Astrocyte (in vitro differentiated cells and primary cell): Measurements from ENCODE around the gene FGF22.

ENCODE experiments used
- CTCF ChIP-seq: IDR thresholded peaks from 2 replicates; pipeline ENCODE4 v1.5.1; 2011; ENCODE audit warnings: low read depth, mild to moderate bottlenecking, inconsistent platforms, low read length, moderate library complexity; ENCODE audit not compliant: insufficient read depth
- EZH2 ChIP-seq: IDR thresholded peaks from 2 replicates; pipeline ENCODE4 v1.6.1; 2012; ENCODE audit warnings: mild to moderate bottlenecking, low read length, inconsistent platforms; ENCODE audit not compliant: insufficient read depth

- TF ChIP-seq CTCF (no peak), EZH2 (no peak)
Observed at GRCh38 chr19:638906-639252, 800 bp upstream of the FGF22 start.
